H1 (cell line): ENCODE data around the gene GRIK2. TPM values are rescaled to one million over a fixed set of nuclear protein-coding genes. Genes with fewer than 3 reads are reported as not detected.

ENCODE experiments used
- CTCF ChIA-PET: fragments of 300-600 bp; sonication (Branson Sonifier 250); formaldehyde crosslinking; loops from one replicate; lab custom pipeline; 2021; ENCODE audit not compliant: partially characterized antibody; lab: Charles Lee
- POLR2A ChIA-PET: fragments of 300-600 bp; sonication (Branson Sonifier 250); formaldehyde crosslinking; loops from one replicate; lab custom pipeline; 2021; ENCODE audit warnings: inconsistent platforms; ENCODE audit not compliant: partially characterized antibody; lab: Charles Lee
- DNase-seq, 2 experiments: peaks; one replicate each; pipeline versions ENCODE4 v3.0.0 to v3.0.0-alpha.2; 2010 to 2022; ENCODE audit warnings: low spot score in 2 of 2, low read depth in 1 of 2, mixed read lengths in 1 of 2
- FAIRE-seq: peaks from 2 replicates; lab custom pipeline; 2011; peaks lifted over from hg19 to GRCh38; lab: Jason Lieb, UNC
- H2AFZ ChIP-seq: 2 replicates; pipeline ENCODE4 v1.8.1; 2012; ENCODE audit warnings: low read length, inconsistent platforms
- H2AK5ac ChIP-seq: 2 replicates; pipeline ENCODE4 v1.6.1; 2013; ENCODE audit warnings: low read depth, low read length
- H2BK120ac ChIP-seq: replicated peaks from 2 replicates; pipeline ENCODE3; 2013; ENCODE audit warnings: low read depth, low read length, inconsistent platforms
- H2BK12ac ChIP-seq: 2 replicates; pipeline ENCODE4 v1.6.1; 2013; ENCODE audit warnings: low read depth, low read length
- H2BK15ac ChIP-seq: 2 replicates; pipeline ENCODE4 v1.6.1; 2013; ENCODE audit warnings: low read length
- H2BK20ac ChIP-seq: 2 replicates; pipeline ENCODE4 v1.6.1; 2013; ENCODE audit warnings: low read length
- H2BK5ac ChIP-seq: 2 replicates; pipeline ENCODE4 v1.6.1; 2013; ENCODE audit warnings: low read depth, low read length
- H3K14ac ChIP-seq: 2 replicates; pipeline ENCODE4 v1.6.1; 2013; ENCODE audit warnings: inconsistent platforms; ENCODE audit not compliant: insufficient read length
- H3K18ac ChIP-seq: 2 replicates; pipeline ENCODE4 v1.6.1; 2013; ENCODE audit warnings: low read length; ENCODE audit errors: extremely low read depth
- H3K23ac ChIP-seq: 2 replicates; pipeline ENCODE4 v1.6.1; 2013; ENCODE audit warnings: inconsistent platforms; ENCODE audit not compliant: insufficient read length
- H3K23me2 ChIP-seq: 2 replicates; pipeline ENCODE4 v1.6.1; 2013; ENCODE audit warnings: low read depth, low read length
- H3K27ac ChIP-seq: 2 replicates; pipeline ENCODE4 v1.6.1; 2011; ENCODE audit warnings: low read depth, low read length, inconsistent platforms
- H3K27me3 ChIP-seq, 4 experiments: replicated peaks in 1 of 4; 1 replicate in 1 of 4; 2 replicates in 3 of 4; pipeline versions ENCODE4 v1.6.1 to v1.8.1; 2011 to 2013; ENCODE audit warnings: low read length in 3 of 4, mild to moderate bottlenecking in 3 of 4, inconsistent platforms in 2 of 4, mixed read lengths in 2 of 4, moderate library complexity in 1 of 4; ENCODE audit not compliant: control insufficient read depth in 3 of 4, insufficient read depth in 3 of 4; ENCODE audit errors: extremely low read depth in 1 of 4
- H3K36me3 ChIP-seq, 4 experiments: 2 replicates each; pipeline versions ENCODE4 v1.6.1 to v1.8.1; 2011 to 2013; ENCODE audit warnings: mild to moderate bottlenecking in 4 of 4, low read length in 3 of 4, moderate library complexity in 2 of 4, control low read depth in 1 of 4, inconsistent platforms in 1 of 4; ENCODE audit not compliant: insufficient read depth in 4 of 4, control insufficient read depth in 2 of 4
- H3K4ac ChIP-seq: replicated peaks from 2 replicates; pipeline ENCODE3; 2013; ENCODE audit warnings: low read length, low read depth, mixed read lengths, inconsistent platforms; ENCODE audit not compliant: insufficient read length
- H3K4me1 ChIP-seq, 4 experiments: replicated peaks in 1 of 4; 1 replicate in 1 of 4; 2 replicates in 3 of 4; pipeline versions ENCODE4 v1.6.1 to v1.8.1; 2011 to 2013; ENCODE audit warnings: low read length in 3 of 4, inconsistent platforms in 2 of 4, mixed read lengths in 1 of 4; ENCODE audit not compliant: insufficient read depth in 4 of 4, control insufficient read depth in 3 of 4
- H3K4me2 ChIP-seq, 2 experiments: 2 replicates each; pipeline versions ENCODE4 v1.6.1 to v1.8.1; 2011 to 2013; ENCODE audit warnings: low read depth in 2 of 2, low read length in 2 of 2, control low read depth in 1 of 2, inconsistent platforms in 1 of 2, mild to moderate bottlenecking in 1 of 2; ENCODE audit not compliant: insufficient read depth in 1 of 2
- H3K4me3 ChIP-seq, 4 experiments: fragments of 200-600, 300-600 bp in 1 of 4; sonication (generic), shearing (Covaris generic), sonication (Bioruptor Twin) in 1 of 4; 2 replicates each; pipeline versions ENCODE4 v1.5.1 to v1.8.1; 2011 to 2016; ENCODE audit warnings: low read length in 4 of 4, low read depth in 3 of 4, control low read depth in 2 of 4, inconsistent platforms in 2 of 4, mild to moderate bottlenecking in 2 of 4, mixed read lengths in 1 of 4, moderate library complexity in 1 of 4; ENCODE audit not compliant: insufficient read depth in 2 of 4; ENCODE audit errors: extremely low read depth in 1 of 4
- H3K56ac ChIP-seq: replicated peaks from 2 replicates; pipeline ENCODE3; 2013; ENCODE audit warnings: low read depth, mild to moderate bottlenecking, mixed read lengths, low read length, inconsistent platforms; ENCODE audit not compliant: insufficient read length
- H3K79me1 ChIP-seq: 2 replicates; pipeline ENCODE4 v1.6.1; 2013; ENCODE audit warnings: low read depth, low read length, control low read depth
- H3K79me2 ChIP-seq, 2 experiments: 2 replicates each; pipeline versions ENCODE4 v1.6.1 to v1.8.1; 2012 to 2013; ENCODE audit warnings: low read length in 2 of 2, mild to moderate bottlenecking in 2 of 2, inconsistent platforms in 1 of 2; ENCODE audit not compliant: insufficient read depth in 2 of 2, control insufficient read depth in 1 of 2
- H3K9ac ChIP-seq, 4 experiments: replicated peaks in 1 of 4; 1 replicate in 1 of 4; 2 replicates in 3 of 4; pipeline versions ENCODE4 v1.6.1 to v1.8.1; 2011 to 2013; ENCODE audit warnings: low read depth in 3 of 4, low read length in 3 of 4, control low read depth in 2 of 4, mild to moderate bottlenecking in 2 of 4, moderate library complexity in 2 of 4, inconsistent platforms in 1 of 4; ENCODE audit errors: extremely low read depth in 1 of 4
- H3K9me3 ChIP-seq, 2 experiments: 2 replicates each; pipeline versions ENCODE4 v1.6.1 to v1.8.1; 2012 to 2013; ENCODE audit warnings: mild to moderate bottlenecking in 2 of 2, moderate library complexity in 2 of 2, control low read depth in 1 of 2, inconsistent platforms in 1 of 2, low read depth in 1 of 2, low read length in 1 of 2, mixed read lengths in 1 of 2; ENCODE audit not compliant: insufficient read depth in 2 of 2
- H4K20me1 ChIP-seq, 2 experiments: replicated peaks in 1 of 2; 2 replicates each; pipeline versions ENCODE3 to v1.8.1; 2011 to 2013; ENCODE audit warnings: inconsistent platforms in 2 of 2, low read length in 2 of 2, mild to moderate bottlenecking in 1 of 2; ENCODE audit not compliant: insufficient read depth in 2 of 2, control insufficient read depth in 1 of 2
- H4K5ac ChIP-seq: 2 replicates; pipeline ENCODE4 v1.6.1; 2013; ENCODE audit warnings: low read length, low read depth, mixed read lengths, inconsistent platforms; ENCODE audit not compliant: insufficient read length
- H4K8ac ChIP-seq: 2 replicates; pipeline ENCODE4 v1.8.0; 2013; ENCODE audit warnings: mild to moderate bottlenecking, moderate library complexity, low read length, inconsistent platforms; ENCODE audit not compliant: insufficient read depth; ENCODE audit errors: extremely low read depth
- H4K91ac ChIP-seq: replicated peaks from 2 replicates; pipeline ENCODE3; 2013; ENCODE audit warnings: low read length, mixed read lengths, inconsistent platforms; ENCODE audit not compliant: insufficient read length
- FOSL1 ChIP-seq: IDR thresholded peaks from 2 replicates; pipeline ENCODE4 v1.6.1; 2011; ENCODE audit warnings: mild to moderate bottlenecking, low read depth, low read length, moderate library complexity; ENCODE audit not compliant: insufficient read depth
- SIN3A ChIP-seq, 2 experiments: IDR thresholded peaks in 1 of 2; conservative IDR thresholded peaks in 1 of 2; 2 replicates each; pipeline ENCODE4 v1.6.1; 2011 to 2012; ENCODE audit warnings: low read length in 2 of 2, improper control_type of control experiment in 1 of 2, low read depth in 1 of 2, mild to moderate bottlenecking in 1 of 2
- USF2 ChIP-seq: IDR thresholded peaks from 2 replicates; pipeline ENCODE4 v1.6.1; 2011; ENCODE audit warnings: low read length, improper control_type of control experiment
- YY1 ChIP-seq: IDR thresholded peaks from 2 replicates; pipeline ENCODE4 v1.6.1; 2011; ENCODE audit warnings: low read depth, mild to moderate bottlenecking, low read length
- WGBS, 2 experiments: shearing (Covaris generic) in 1 of 2; methylation state at CpG; one replicate each; pipeline versions ENCODE4 v1.1.6 to v1.1.7; 2013 to 2015; ENCODE audit warnings: low lambda C conversion rate in 2 of 2, mixed read lengths in 2 of 2, inconsistent platforms in 1 of 2, low coverage in 1 of 2, missing lambda C conversion rate in 1 of 2; ENCODE audit not compliant: insufficient replicate concordance in 2 of 2, insufficient coverage in 1 of 2, insufficient read length in 1 of 2; ENCODE audit errors: extremely low coverage in 1 of 2, missing lambda C conversion rate in 1 of 2; 5-methylcytosine and 5-hydroxymethylcytosine counted together
- polyA plus RNA-seq, 7 experiments: library from polyadenylated mRNA; depleted of rRNA in 3 of 7; stranded (reverse) in 5 of 7; unstranded in 2 of 7; fragments of >200 nt in 5 of 7; fragments of 200-250 nt in 2 of 7; gene quantifications; 1 replicate in 5 of 7; 2 replicates in 1 of 7; 4 replicates in 1 of 7; pipeline versions ENCODE4 v1.2.1 to v1.2.3, GENCODE V29; 2011 to 2013; ENCODE audit warnings: missing spikeins in 2 of 7, mixed read lengths in 2 of 7
- total RNA-seq: library from RNA; stranded (reverse); fragmentation: NEBNext Ultra II Directional; extraction: Animal tissue kit (Norgen Biotek cat#: 25700); gene quantifications from 2 replicates; pipeline ENCODE4 v1.2.1, GENCODE V29; 2021

The GRIK2 gene
- total and polyA plus RNA-seq, 2 of the 8 experiments (the other 6 are each of a cell fraction or from before 2014, with no cell fraction given), result 1.8 to 2.2 TPM

GRCh38 chr6:101572627-101573026, 179.1 kb downstream of the GRIK2 start:
- H4K91ac ChIP-seq, result no peak overlapping the region
- ChIA-PET CTCF (no interaction called here), POLR2A (no interaction called here)
- DNase-seq (no peak), FAIRE-seq (no peak)
- no peak overlapping the region for H4K5ac ChIP-seq
- H3K27me3 ChIP-seq, result no peaks in the 10 kb centered on the region
- H3K9ac ChIP-seq, result no peak overlapping the region
- H2BK120ac ChIP-seq, result no peak overlapping the region
- no peak for TF ChIP-seq USF2
- no peak for TF ChIP-seq FOSL1
- no peak for TF ChIP-seq SIN3A (conservative IDR thresholded peaks at IDR 0.05 in 1 of 2, IDR thresholded peaks at IDR 0.05 in 1 of 2; ENCODE audit: low read depth in 1 of 2, low read length in 2 of 2)
- TF ChIP-seq YY1, result no peak
- no peak overlapping the region for H4K8ac ChIP-seq
- no peak overlapping the region for H2BK12ac ChIP-seq
- H3K9me3 ChIP-seq, result no peaks in the 10 kb centered on the region
- no peak overlapping the region for H3K18ac ChIP-seq
- H3K4me3 ChIP-seq, result no peak overlapping the region
- no peak overlapping the region for H3K56ac ChIP-seq
- no peaks in the 10 kb centered on the region for H3K79me2 ChIP-seq
- no peak overlapping the region for H3K4me2 ChIP-seq
- no peak overlapping the region for H3K4ac ChIP-seq
- H3K14ac ChIP-seq, result no peak overlapping the region
- no peaks in the 10 kb centered on the region for H3K79me1 ChIP-seq
- H3K36me3 ChIP-seq, result no peaks in the 10 kb centered on the region
- no peak overlapping the region for H2BK20ac ChIP-seq
- H3K27ac ChIP-seq, result no peak overlapping the region
- no peaks in the 10 kb centered on the region for H3K23me2 ChIP-seq
- no peak overlapping the region for H2AFZ ChIP-seq
- no peak overlapping the region for H3K23ac ChIP-seq
- no peak overlapping the region for H2AK5ac ChIP-seq
- no peak overlapping the region for H2BK15ac ChIP-seq
- no peak overlapping the region for H2BK5ac ChIP-seq
- H3K4me1 ChIP-seq, result no peaks in the 10 kb centered on the region
- no peaks in the 10 kb centered on the region for H4K20me1 ChIP-seq
- WGBS, 2 experiments, result 94% methylated on average over 4 of the region's 4 CpGs; no CpG with 5 or more reads in 1 of the 2 experiments
